HEK293 (cell line): ENCODE results near the gene ADCYAP1R1.

Experiments used
- CTCF ChIA-PET: fragments of 350-600 bp; formaldehyde crosslinking; extraction: SDS; loops from one replicate; lab custom pipeline; 2021; ENCODE audit warnings: antibody characterized with exemption; lab: Yijun Ruan, JAX
- POLR2A ChIA-PET: fragments of 300-600 bp; formaldehyde crosslinking; extraction: SDS; loops from one replicate; lab custom pipeline; 2020; ENCODE audit warnings: antibody characterized with exemption, inconsistent platforms; lab: Yijun Ruan, JAX
- H3K27ac ChIP-seq: fragments of 200-500 bp; sonication (Bioruptor generic); 2 replicates; pipeline ENCODE4 v1.5.1; 2014; ENCODE audit warnings: low read depth, low read length, control low read depth, inconsistent platforms; ENCODE audit errors: extremely low read depth
- H3K36me3 ChIP-seq, 2 experiments: fragments of 200-500 bp in 1 of 2; sonication (Bioruptor generic) in 1 of 2; 1 replicate in 1 of 2; 2 replicates in 1 of 2; pipeline ENCODE4 v1.5.1; 2014 to 2017; ENCODE audit warnings: inconsistent platforms in 2 of 2, low read length in 2 of 2; ENCODE audit not compliant: control insufficient read depth in 2 of 2, insufficient read depth in 1 of 2
- H3K4me1 ChIP-seq: fragments of 200-500 bp; sonication (Bioruptor generic); 2 replicates; pipeline ENCODE4 v1.5.1; 2014; ENCODE audit warnings: mild to moderate bottlenecking, low read length, inconsistent platforms; ENCODE audit not compliant: control insufficient read depth, insufficient read depth
- H3K4me3 ChIP-seq: 2 replicates; pipeline ENCODE4 v1.5.1; 2011; ENCODE audit warnings: low read depth, mild to moderate bottlenecking, control low read depth, low read length, moderate library complexity
- H3K9me3 ChIP-seq: fragments of 200-500 bp; sonication (Bioruptor generic); 2 replicates; pipeline ENCODE4 v1.5.1; 2014; ENCODE audit warnings: low read depth, low read length, inconsistent platforms; ENCODE audit not compliant: control insufficient read depth, insufficient read depth
- KLF10 ChIP-seq: fragments of 450-650 bp; IDR thresholded peaks from 2 replicates; pipeline ENCODE4 v1.5.1; 2018; ENCODE audit warnings: missing biosample characterization, mild to moderate bottlenecking, missing genetic modification characterization
- PRDM6 ChIP-seq: fragments of 450-650 bp; formaldehyde crosslinking; IDR thresholded peaks from 2 replicates; pipeline ENCODE4 v1.5.1; 2017; ENCODE audit warnings: missing biosample characterization, missing genetic modification characterization
- SETDB1 ChIP-seq: IDR thresholded peaks from one replicate; pipeline ENCODE4 v1.6.1; 2017; ENCODE audit warnings: mild to moderate bottlenecking, low read length, moderate library complexity, mixed read lengths; ENCODE audit not compliant: insufficient read length
- SP7 ChIP-seq: fragments of 450-650 bp; formaldehyde crosslinking; IDR thresholded peaks from 2 replicates; pipeline ENCODE4 v1.5.1; 2016; ENCODE audit warnings: missing biosample characterization, missing genetic modification characterization
- YY2 ChIP-seq: fragments of 450-650 bp; formaldehyde crosslinking; IDR thresholded peaks from 2 replicates; pipeline ENCODE4 v1.5.1; 2016; ENCODE audit warnings: missing biosample characterization, missing genetic modification characterization
- ZBTB26 ChIP-seq: fragments of 450-650 bp; formaldehyde crosslinking; optimal IDR thresholded peaks from 2 replicates; pipeline ENCODE3; 2016; ENCODE audit warnings: missing biosample characterization, mild to moderate bottlenecking, missing genetic modification characterization
- ZNF146 ChIP-seq: fragments of 450-650 bp; formaldehyde crosslinking; IDR thresholded peaks from 2 replicates; pipeline ENCODE4 v1.5.1; 2016; ENCODE audit warnings: missing biosample characterization, missing genetic modification characterization
- ZNF211 ChIP-seq: fragments of 450-650 bp; formaldehyde crosslinking; IDR thresholded peaks from 2 replicates; pipeline ENCODE4 v1.5.1; 2016; ENCODE audit warnings: low read depth, missing biosample characterization, missing genetic modification characterization
- ZNF214 ChIP-seq: fragments of 450-650 bp; formaldehyde crosslinking; IDR thresholded peaks from 2 replicates; pipeline ENCODE4 v1.5.1; 2017; ENCODE audit warnings: missing biosample characterization, mild to moderate bottlenecking, missing genetic modification characterization, borderline replicate concordance
- ZNF335 ChIP-seq: fragments of 450-650 bp; formaldehyde crosslinking; conservative IDR thresholded peaks from 2 replicates; pipeline ENCODE4 v1.5.1; 2016; ENCODE audit warnings: missing biosample characterization, missing genetic modification characterization
- ZNF488 ChIP-seq: fragments of 450-650 bp; formaldehyde crosslinking; IDR thresholded peaks from 2 replicates; pipeline ENCODE4 v1.5.1; 2016; ENCODE audit warnings: missing biosample characterization, missing genetic modification characterization
- ZNF529 ChIP-seq: fragments of 450-650 bp; formaldehyde crosslinking; IDR thresholded peaks from 2 replicates; pipeline ENCODE4 v1.5.1; 2017; ENCODE audit warnings: missing genetic modification characterization, missing biosample characterization; ENCODE audit not compliant: insufficient replicate concordance
- ZNF544 ChIP-seq: fragments of 450-650 bp; formaldehyde crosslinking; IDR thresholded peaks from 2 replicates; pipeline ENCODE4 v1.5.0; 2017; ENCODE audit warnings: missing biosample characterization, missing genetic modification characterization
- ZNF658 ChIP-seq: fragments of 450-650 bp; formaldehyde crosslinking; IDR thresholded peaks from 2 replicates; pipeline ENCODE4; 2016; ENCODE audit warnings: missing biosample characterization, missing genetic modification characterization
- ZNF704 ChIP-seq: fragments of 450-650 bp; formaldehyde crosslinking; IDR thresholded peaks from 2 replicates; pipeline ENCODE4 v1.5.1; 2016; ENCODE audit warnings: missing biosample characterization, missing genetic modification characterization
- TF ChIP-seq, protein P1 (sequence below): fragments of 450-650 bp; formaldehyde crosslinking; IDR thresholded peaks from 2 replicates; pipeline ENCODE4 v1.5.1; 2016; ENCODE audit warnings: missing biosample characterization, missing genetic modification characterization
- TF ChIP-seq, protein P2 (sequence below): fragments of 450-650 bp; formaldehyde crosslinking; IDR thresholded peaks from 2 replicates; pipeline ENCODE4 v1.5.1; 2017; ENCODE audit warnings: missing biosample characterization, mild to moderate bottlenecking, missing genetic modification characterization, moderate library complexity
- TF ChIP-seq, protein P3 (sequence below): fragments of 450-650 bp; formaldehyde crosslinking; IDR thresholded peaks from 2 replicates; pipeline ENCODE4 v1.5.1; 2017; ENCODE audit warnings: missing biosample characterization, missing genetic modification characterization
- TF ChIP-seq, protein P4 (sequence below): fragments of 450-650 bp; formaldehyde crosslinking; IDR thresholded peaks from 2 replicates; pipeline ENCODE4 v1.5.1; 2016; ENCODE audit warnings: missing biosample characterization, missing genetic modification characterization
- TF ChIP-seq, protein P5 (sequence below): fragments of 450-650 bp; formaldehyde crosslinking; IDR thresholded peaks from 2 replicates; pipeline ENCODE4; 2016; ENCODE audit warnings: missing biosample characterization, missing genetic modification characterization

Gene ADCYAP1R1

DNA sequence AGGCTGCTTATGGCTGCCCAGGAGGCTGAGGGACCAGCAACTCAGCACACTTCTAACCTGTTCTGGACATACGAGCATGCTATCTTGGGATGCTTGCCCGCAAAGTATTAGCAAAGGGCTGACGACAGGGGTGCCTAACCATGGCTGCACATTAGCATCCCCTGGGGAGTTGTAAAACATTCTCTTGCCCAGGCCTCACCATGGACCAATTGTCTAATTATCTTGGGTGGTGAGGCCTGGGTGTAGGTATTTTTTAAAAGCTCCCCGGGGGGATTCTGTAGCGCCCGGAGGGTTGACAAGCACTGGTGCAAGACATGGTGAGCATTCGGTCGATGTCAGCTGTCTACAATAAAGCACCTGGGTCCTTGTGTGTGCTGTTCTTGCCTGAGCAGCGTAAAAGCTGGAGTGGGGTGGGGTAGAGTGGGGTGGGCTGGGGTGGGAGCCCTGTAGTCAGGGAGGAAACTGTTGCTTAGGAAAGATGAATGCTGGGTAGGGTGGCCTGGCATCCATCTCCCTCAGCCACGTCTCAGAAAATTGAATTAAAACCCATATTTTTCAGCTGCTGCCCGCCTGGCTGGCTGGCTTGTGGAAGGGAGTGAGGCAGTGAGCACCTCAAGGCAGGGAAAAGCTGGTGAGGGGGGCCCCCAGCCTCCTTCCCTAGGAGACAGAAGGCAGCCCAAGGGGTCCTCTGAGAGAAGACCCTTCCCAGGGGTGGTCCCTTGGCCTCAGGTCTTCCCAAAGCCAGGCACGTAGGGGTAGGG, 2.9 kb upstream of the ADCYAP1R1 start:
- ChIA-PET CTCF (interaction anchor here (0.6 to 1.1 kb wide), 2 partner anchors 73 to 198 kb away, joined by 4 to 7 read pairs; no protein-coding TSS in a partner anchor), POLR2A (no interaction called here)
- Histone ChIP-seq H3K4me1 (no peaks in the 10 kb centered on the region), H3K9me3 (no peaks in the 10 kb centered on the region), H3K36me3 (no peaks in the 10 kb centered on the region), H3K27ac (no peak overlapping the region), H3K4me3 (no peak overlapping the region)
- TF ChIP-seq ZNF211 (tag by site-specific recombination): no peak
- TF ChIP-seq SP7 (tag by site-specific recombination): no peak
- no peak for TF ChIP-seq ZNF658 (tag by site-specific recombination)
- TF ChIP-seq, protein P1, sequence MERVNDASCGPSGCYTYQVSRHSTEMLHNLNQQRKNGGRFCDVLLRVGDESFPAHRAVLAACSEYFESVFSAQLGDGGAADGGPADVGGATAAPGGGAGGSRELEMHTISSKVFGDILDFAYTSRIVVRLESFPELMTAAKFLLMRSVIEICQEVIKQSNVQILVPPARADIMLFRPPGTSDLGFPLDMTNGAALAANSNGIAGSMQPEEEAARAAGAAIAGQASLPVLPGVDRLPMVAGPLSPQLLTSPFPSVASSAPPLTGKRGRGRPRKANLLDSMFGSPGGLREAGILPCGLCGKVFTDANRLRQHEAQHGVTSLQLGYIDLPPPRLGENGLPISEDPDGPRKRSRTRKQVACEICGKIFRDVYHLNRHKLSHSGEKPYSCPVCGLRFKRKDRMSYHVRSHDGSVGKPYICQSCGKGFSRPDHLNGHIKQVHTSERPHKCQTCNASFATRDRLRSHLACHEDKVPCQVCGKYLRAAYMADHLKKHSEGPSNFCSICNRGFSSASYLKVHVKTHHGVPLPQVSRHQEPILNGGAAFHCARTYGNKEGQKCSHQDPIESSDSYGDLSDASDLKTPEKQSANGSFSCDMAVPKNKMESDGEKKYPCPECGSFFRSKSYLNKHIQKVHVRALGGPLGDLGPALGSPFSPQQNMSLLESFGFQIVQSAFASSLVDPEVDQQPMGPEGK (tag by site-specific recombination): no peak
- TF ChIP-seq, protein P2, sequence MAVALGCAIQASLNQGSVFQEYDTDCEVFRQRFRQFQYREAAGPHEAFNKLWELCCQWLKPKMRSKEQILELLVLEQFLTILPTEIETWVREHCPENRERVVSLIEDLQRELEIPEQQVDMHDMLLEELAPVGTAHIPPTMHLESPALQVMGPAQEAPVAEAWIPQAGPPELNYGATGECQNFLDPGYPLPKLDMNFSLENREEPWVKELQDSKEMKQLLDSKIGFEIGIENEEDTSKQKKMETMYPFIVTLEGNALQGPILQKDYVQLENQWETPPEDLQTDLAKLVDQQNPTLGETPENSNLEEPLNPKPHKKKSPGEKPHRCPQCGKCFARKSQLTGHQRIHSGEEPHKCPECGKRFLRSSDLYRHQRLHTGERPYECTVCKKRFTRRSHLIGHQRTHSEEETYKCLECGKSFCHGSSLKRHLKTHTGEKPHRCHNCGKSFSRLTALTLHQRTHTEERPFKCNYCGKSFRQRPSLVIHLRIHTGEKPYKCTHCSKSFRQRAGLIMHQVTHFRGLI (tag by site-specific recombination): no peak
- TF ChIP-seq KLF10 (tag by site-specific recombination): no peak
- TF ChIP-seq ZNF146: no peak
- TF ChIP-seq, protein P3, sequence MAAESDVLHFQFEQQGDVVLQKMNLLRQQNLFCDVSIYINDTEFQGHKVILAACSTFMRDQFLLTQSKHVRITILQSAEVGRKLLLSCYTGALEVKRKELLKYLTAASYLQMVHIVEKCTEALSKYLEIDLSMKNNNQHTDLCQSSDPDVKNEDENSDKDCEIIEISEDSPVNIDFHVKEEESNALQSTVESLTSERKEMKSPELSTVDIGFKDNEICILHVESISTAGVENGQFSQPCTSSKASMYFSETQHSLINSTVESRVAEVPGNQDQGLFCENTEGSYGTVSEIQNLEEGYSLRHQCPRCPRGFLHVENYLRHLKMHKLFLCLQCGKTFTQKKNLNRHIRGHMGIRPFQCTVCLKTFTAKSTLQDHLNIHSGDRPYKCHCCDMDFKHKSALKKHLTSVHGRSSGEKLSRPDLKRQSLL (tag by site-specific recombination): no peak
- TF ChIP-seq, protein P4, sequence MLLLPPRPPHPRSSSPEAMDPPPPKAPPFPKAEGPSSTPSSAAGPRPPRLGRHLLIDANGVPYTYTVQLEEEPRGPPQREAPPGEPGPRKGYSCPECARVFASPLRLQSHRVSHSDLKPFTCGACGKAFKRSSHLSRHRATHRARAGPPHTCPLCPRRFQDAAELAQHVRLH (tag by site-specific recombination): no peak
- TF ChIP-seq, protein P5, sequence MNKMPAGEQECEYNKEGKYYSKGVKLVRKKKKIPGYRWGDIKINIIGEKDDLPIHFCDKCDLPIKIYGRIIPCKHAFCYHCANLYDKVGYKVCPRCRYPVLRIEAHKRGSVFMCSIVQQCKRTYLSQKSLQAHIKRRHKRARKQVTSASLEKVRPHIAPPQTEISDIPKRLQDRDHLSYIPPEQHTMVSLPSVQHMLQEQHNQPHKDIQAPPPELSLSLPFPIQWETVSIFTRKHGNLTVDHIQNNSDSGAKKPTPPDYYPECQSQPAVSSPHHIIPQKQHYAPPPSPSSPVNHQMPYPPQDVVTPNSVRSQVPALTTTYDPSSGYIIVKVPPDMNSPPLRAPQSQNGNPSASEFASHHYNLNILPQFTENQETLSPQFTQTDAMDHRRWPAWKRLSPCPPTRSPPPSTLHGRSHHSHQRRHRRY (tag by site-specific recombination): no peak
- no peak for TF ChIP-seq ZNF214
- no peak for TF ChIP-seq YY2 (tag by site-specific recombination)
- no peak for TF ChIP-seq ZNF544

- H3K36me3 ChIP-seq: no peaks in the 10 kb centered on the region
- H3K27ac ChIP-seq: no peak overlapping the region
- TF ChIP-seq ZNF704 (no peak), ZNF335 (peak; percentile 18; the same call in 1 of the 2 replicates), SETDB1 (no peak), ZNF488 (tag by site-specific recombination) (no peak), PRDM6 (tag by site-specific recombination) (no peak), ZNF529 (no peak), ZBTB26 (peak; percentile 60)
- TF ChIP-seq, all 188 proteins: peak for 2
- CTCF ChIA-PET: interaction anchor here (1.0 kb wide), 1 partner anchor 69 kb away, joined by 4 read pairs; no protein-coding TSS in a partner anchor
- POLR2A ChIA-PET: no interaction called here
- peak overlapping the region; percentile 2 for H3K4me3 ChIP-seq
- H3K4me1 ChIP-seq: no peaks in the 10 kb centered on the region
- H3K9me3 ChIP-seq: no peaks in the 10 kb centered on the region
Observed at GRCh38 chr7:31052487-31052840, 356 bp downstream of the ADCYAP1R1 start.
